ENCODE results near the gene MYRF. TPM values are rescaled to one million over a fixed set of nuclear protein-coding genes. Genes with fewer than 3 reads are reported as not detected.

Gene MYRF
- total and polyA plus RNA-seq, 4 donors: 0.23 to 2.3 (median 1.0) TPM

DNA sequence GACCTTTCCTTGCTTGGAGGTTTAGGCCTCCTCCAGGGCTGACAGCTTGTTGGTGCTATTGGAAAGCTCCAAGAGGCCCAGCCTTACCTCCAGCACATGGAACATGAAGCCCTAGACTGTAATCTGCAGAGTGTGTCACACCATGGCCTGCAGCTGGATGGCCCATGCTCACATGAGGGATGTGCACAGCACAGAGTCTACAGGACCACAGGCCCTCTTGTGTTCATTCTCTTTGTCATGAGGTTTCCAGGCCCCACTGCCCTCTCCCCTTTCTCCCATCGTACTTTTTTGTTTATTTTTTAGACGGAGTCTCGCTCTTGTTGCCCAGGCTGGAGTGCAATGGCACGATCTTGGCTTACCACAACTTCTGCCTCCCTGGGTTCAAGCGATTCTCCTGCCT is 54.3 kb downstream of the MYRF start:
- H3K27me3 ChIP-seq (ENCODE audit: control insufficient read depth in 1 of 2, insufficient read depth in 2 of 2, low read length in 1 of 2): no peaks in the 10 kb centered on the region
- no peak overlapping the region for H3K27ac ChIP-seq (ENCODE audit: low read depth in 1 of 2, low read length in 2 of 2)
- no peaks in the 10 kb centered on the region for H3K9me3 ChIP-seq (ENCODE audit: control insufficient read depth, low read length)
- H3K4me1 ChIP-seq (ENCODE audit: control insufficient read depth in 1 of 2, insufficient read depth in 2 of 2, low read length in 2 of 2): no peaks in the 10 kb centered on the region
- H3K4me3 ChIP-seq (ENCODE audit: low read length in 2 of 2): no peak overlapping the region
- ATAC-seq (ENCODE audit: low FRiP score) (no peak), DNase-seq (peak in 1 of 2 donors; percentile 51)
- WGBS, 2 donors: 86 to 87% methylated on average over 5 of the region's 5 CpGs
- H3K36me3 ChIP-seq (ENCODE audit: control insufficient read depth in 1 of 2, insufficient read depth in 2 of 2, low read length in 1 of 2): peaks cover 0 to 10% of the 10 kb centered on the region in 2 donors
- intact Hi-C loops (cut with DNase I): no loop called here

DNA sequence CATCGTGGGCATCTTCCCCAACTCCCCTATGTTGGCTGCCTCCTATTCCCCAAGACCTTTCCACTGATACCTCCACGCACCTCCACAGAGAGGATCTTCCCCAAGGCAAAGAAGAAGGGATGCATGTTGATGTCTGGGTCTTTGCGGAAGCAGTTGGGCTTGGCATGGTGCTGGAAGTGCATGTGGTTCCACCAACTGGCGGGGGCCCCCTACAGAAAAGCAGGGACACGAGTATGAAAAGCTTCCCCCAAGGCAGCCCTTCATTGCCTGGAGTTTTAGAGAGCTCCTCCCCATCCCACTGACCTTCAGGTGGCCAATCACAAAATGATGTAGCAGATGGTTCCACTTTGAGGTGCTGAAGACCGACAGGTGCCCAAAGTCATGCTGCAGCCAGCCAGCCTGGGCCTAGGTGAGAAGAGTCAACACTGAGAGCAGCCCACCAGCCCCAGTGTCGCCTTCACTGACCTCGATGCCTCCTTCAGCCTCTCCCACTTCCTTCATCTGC is 58.3 kb downstream of the MYRF start:
- 90 to 91% methylated on average over 8 of the region's 8 CpGs for WGBS, 2 donors
- no peaks in the 10 kb centered on the region for H3K27me3 ChIP-seq (ENCODE audit: control insufficient read depth in 1 of 2, insufficient read depth in 2 of 2, low read length in 1 of 2)
- intact Hi-C loops (cut with DNase I): loop anchor here in 1 of 2 donors (10.0 kb wide), 1 partner anchor 154 kb away; the partner anchor contains the start of gene FTH1

DNA sequence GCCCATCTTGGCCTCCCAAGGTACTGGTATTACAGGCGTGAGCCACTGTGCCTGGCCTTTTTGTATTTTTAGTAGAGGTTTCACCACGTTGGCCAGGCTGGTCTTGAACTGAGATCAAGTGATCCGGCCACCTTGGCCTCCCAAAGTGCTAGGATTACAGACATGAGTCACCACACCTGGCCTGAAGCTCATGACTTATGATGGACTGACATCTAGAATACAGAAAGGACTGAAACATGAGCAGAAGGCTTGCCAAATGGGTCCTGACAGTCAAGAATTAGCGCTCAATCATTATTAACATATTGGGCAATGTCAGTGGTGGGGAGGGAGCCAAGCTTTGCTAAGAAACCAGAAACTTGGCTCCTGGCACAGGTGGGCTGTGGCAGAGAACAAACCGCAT is 59.4 kb downstream of the MYRF start:
- 88% methylated on average over 5 of the region's 5 CpGs for WGBS, 2 donors
- peaks cover 0 to 6% of the 10 kb centered on the region in 2 donors for H3K36me3 ChIP-seq (ENCODE audit: control insufficient read depth in 1 of 2, insufficient read depth in 2 of 2, low read length in 1 of 2)

More for the DNA sequence above, 58.3 kb downstream of the MYRF start:
- no peaks in the 10 kb centered on the region for H3K4me1 ChIP-seq (ENCODE audit: control insufficient read depth in 1 of 2, insufficient read depth in 2 of 2, low read length in 2 of 2)
- DNase-seq (peak in 1 of 2 donors; percentile 57), ATAC-seq (ENCODE audit: low FRiP score) (no peak)
- peaks cover 0 to 8% of the 10 kb centered on the region in 2 donors for H3K36me3 ChIP-seq (ENCODE audit: control insufficient read depth in 1 of 2, insufficient read depth in 2 of 2, low read length in 1 of 2)
- no peak overlapping the region for H3K4me3 ChIP-seq (ENCODE audit: low read length in 2 of 2)
- H3K9me3 ChIP-seq (ENCODE audit: control insufficient read depth, low read length): no peaks in the 10 kb centered on the region
- no peak overlapping the region for H3K27ac ChIP-seq (ENCODE audit: low read depth in 1 of 2, low read length in 2 of 2)

DNA sequence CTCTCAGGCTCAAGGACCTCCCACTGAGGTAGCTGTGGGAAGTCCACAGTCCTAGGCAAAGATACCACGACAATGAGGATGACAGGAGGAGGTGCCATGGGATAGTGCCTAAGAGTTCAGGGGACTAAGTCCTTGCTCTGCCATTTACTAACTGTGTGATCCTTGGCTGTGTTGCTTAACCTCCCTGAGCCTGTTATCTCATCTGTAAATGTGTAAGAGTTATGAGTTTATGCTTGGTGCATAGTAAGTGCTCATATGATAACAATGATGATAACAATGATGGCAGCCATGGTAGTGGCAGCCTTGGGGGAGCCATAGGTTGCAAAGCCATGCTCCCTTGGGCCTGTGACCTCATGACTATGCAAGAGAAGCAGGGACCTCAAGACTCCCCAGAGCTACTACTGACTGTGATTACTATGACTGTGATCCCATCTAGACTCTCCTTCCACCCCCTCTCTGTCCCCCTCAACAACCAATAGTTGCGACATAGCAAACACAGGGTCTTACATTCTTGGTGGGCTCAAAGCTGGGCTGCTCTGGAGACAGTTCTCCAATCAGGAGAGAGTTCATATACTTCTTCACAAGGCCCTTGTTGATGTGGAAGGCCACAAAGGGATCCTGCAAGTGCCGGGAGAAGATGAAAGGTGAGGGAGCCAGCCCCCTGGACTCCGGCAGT is 60.4 kb downstream of the MYRF start:
- H3K27ac ChIP-seq (ENCODE audit: low read depth in 1 of 2, low read length in 2 of 2): no peak overlapping the region
- no peaks in the 10 kb centered on the region for H3K9me3 ChIP-seq (ENCODE audit: control insufficient read depth, low read length)
- no peak overlapping the region for H3K4me3 ChIP-seq (ENCODE audit: low read length in 2 of 2)
- 94 to 96% methylated on average over 4 of the region's 4 CpGs for WGBS, 2 donors
- peaks cover 0 to 6% of the 10 kb centered on the region in 2 donors for H3K36me3 ChIP-seq (ENCODE audit: control insufficient read depth in 1 of 2, insufficient read depth in 2 of 2, low read length in 1 of 2)
- ATAC-seq (ENCODE audit: low FRiP score) (no peak), DNase-seq (peak in 1 of 2 donors; percentile 23)
- H3K4me1 ChIP-seq (ENCODE audit: control insufficient read depth in 1 of 2, insufficient read depth in 2 of 2, low read length in 2 of 2): no peaks in the 10 kb centered on the region
- intact Hi-C loops (cut with DNase I): loop anchor here in 1 of 2 donors (10.0 kb wide), 1 partner anchor 152 kb away; the partner anchor contains the start of gene FTH1
- H3K27me3 ChIP-seq (ENCODE audit: control insufficient read depth in 1 of 2, insufficient read depth in 2 of 2, low read length in 1 of 2): no peaks in the 10 kb centered on the region

More for the DNA sequence above, 59.4 kb downstream of the MYRF start:
- intact Hi-C loops (cut with DNase I): loop anchor here in 1 of 2 donors (10.0 kb wide), 1 partner anchor 153 kb away; the partner anchor contains the start of gene FTH1
- H3K27me3 ChIP-seq (ENCODE audit: control insufficient read depth in 1 of 2, insufficient read depth in 2 of 2, low read length in 1 of 2): no peaks in the 10 kb centered on the region
- ATAC-seq (ENCODE audit: low FRiP score) (no peak), DNase-seq (no peak)
- H3K4me3 ChIP-seq (ENCODE audit: low read length in 2 of 2): no peak overlapping the region
- no peak overlapping the region for H3K27ac ChIP-seq (ENCODE audit: low read depth in 1 of 2, low read length in 2 of 2)
- H3K9me3 ChIP-seq (ENCODE audit: control insufficient read depth, low read length): no peaks in the 10 kb centered on the region
- H3K4me1 ChIP-seq (ENCODE audit: control insufficient read depth in 1 of 2, insufficient read depth in 2 of 2, low read length in 2 of 2): no peaks in the 10 kb centered on the region

DNA sequence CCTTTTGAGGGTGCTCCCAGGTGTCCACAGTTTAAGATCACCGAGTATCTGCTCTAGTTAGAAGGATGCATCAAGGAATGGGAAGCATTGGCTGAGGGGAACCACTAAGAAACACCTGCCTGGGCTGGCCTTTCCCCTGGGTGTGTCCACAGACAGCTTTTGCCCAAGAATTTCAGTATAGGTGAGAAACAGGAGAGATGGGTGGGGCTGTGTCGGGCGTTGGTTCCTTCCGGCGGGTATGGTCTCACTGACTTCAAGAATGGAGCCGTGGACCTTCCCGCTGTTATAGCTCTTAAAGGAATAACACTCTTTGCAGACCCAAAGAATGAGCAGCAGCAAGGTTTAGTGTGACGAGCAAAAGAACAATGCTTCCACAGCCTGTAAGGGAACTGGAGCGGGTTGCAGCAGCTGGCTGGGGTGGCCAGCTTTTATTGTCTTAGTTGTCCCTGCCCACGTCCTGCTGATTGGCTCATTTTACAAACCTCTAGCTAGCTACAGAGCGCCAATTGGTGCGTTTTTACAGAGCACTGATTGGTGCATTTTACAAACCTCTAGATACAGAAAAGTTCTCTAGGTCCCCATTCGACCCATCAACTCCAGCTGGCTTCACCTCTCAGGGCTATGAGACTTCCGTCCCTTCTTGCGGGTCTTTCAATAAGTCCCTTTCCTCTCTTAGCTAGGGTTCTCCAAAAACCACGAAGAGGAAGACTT is 62.0 kb downstream of the MYRF start:
- peak overlapping the region; percentile 23 to 70 for H3K27ac ChIP-seq (ENCODE audit: low read depth in 1 of 2, low read length in 2 of 2)
- no peaks in the 10 kb centered on the region for H3K9me3 ChIP-seq (ENCODE audit: control insufficient read depth, low read length)
- no peaks in the 10 kb centered on the region for H3K27me3 ChIP-seq (ENCODE audit: control insufficient read depth in 1 of 2, insufficient read depth in 2 of 2, low read length in 1 of 2)
- no peaks in the 10 kb centered on the region for H3K4me1 ChIP-seq (ENCODE audit: control insufficient read depth in 1 of 2, insufficient read depth in 2 of 2, low read length in 2 of 2)
- no peak overlapping the region for H3K4me3 ChIP-seq (ENCODE audit: low read length in 2 of 2)
- intact Hi-C loops (cut with DNase I): loop anchor here in 1 of 2 donors (10.0 kb wide), 1 partner anchor 150 kb away; the partner anchor contains the start of gene FTH1
- H3K36me3 ChIP-seq (ENCODE audit: control insufficient read depth in 1 of 2, insufficient read depth in 2 of 2, low read length in 1 of 2): peaks cover 0 to 6% of the 10 kb centered on the region in 2 donors
- 68 to 72% methylated on average over 16 of the region's 16 CpGs for WGBS, 2 donors
- DNase-seq (peak in 1 of 2 donors; percentile 53), ATAC-seq (ENCODE audit: low FRiP score) (no peak)

DNA sequence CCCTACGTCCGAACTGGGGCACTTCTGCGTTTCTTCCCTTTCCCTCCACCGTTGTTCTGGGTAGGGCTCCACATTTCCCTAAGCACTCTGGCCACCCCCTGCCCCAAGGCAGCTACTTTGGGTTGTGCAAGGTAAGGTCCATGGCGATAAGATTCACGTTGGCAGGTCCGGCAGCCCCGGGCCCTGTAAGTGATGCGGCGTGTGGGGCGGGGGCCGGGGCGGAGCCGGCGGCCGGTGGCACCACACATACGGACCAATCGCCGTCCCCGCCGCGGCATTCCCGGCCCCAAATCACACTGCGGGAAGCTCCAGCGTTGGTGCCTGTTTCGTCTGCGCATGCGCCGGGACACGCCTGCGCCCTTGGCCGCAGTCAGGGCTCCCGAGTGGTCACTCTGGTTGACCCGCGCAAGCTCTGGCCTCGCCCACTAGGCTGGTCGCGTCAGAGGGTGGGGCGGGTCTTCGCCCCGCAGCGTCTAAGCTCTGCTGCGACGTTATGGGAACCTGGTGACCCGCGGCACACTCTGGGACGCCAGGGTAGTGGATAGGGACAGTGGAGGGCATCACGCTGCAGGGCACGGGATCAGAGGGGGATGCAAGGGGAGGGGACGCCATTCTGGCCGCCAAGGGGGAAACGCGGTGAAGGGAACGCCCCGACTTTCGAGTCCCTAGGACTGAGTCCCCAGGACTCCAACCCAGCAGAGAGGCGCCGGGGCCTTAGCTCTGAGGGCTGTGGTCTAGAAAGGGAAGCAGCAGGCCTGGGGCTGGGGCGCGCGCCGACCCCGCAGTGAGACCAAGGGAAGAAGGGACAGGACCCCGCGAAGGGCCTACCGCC is 62.7 kb downstream of the MYRF start:
- WGBS, 2 donors: 1% methylated on average over 62 to 66 of the region's 66 CpGs

DNA sequence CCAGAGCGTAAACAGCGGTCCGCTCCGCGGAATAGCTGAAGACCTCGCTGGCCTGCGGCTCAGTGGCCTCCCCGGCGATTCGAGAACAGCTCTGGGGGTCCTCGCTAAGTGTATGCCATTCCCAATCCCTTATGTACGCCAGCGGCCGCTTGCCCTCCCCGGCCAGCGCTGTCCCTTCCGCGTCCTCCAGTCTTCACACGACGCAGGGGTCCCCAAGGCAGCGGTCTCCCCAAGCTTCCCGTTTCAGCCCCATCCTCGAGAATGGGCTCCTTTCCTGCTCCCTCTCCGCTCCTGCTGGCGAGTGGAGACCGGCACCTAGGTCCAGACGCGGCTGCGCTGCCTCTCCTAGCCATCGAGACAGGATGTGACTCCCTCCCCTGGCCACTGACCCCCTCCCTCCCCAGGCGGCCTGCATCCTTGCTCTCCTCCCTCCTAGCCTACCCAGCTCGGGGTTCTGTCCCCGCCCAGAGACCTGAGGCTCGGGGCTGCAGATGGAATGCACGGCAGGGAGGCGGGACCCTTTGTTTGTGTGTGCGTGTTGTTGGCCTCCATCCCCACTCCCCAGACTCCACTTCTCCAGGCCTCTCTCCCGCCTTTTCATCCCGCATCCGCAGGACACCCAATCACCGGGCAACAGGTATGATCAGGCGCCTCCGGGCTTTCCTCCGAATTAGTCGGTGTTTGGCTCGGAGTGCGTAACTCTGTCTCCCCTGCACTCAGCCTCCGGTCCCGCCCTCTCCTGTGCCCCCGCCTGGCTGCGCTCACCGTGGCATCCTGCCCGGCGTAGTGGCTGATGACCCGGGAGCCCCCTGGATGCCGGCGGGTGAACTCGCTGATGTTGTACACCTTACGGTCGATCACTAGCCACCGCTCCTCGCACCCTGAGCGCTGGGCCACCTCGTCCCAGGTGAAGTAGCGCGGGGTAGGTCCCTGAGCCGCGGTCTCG is 63.6 kb downstream of the MYRF start:
- ATAC-seq (ENCODE audit: low FRiP score): peak; percentile 70
- WGBS, 2 donors: 0% methylated on average over 68 to 69 of the region's 69 CpGs

More for the DNA sequence above, 62.7 kb downstream of the MYRF start:
- H3K4me3 ChIP-seq (ENCODE audit: low read length in 2 of 2): peak overlapping the region; percentile 8 to 60
- H3K27me3 ChIP-seq (ENCODE audit: control insufficient read depth in 1 of 2, insufficient read depth in 2 of 2, low read length in 1 of 2): no peaks in the 10 kb centered on the region
- H3K4me1 ChIP-seq (ENCODE audit: control insufficient read depth in 1 of 2, insufficient read depth in 2 of 2, low read length in 2 of 2): no peaks in the 10 kb centered on the region
- no peaks in the 10 kb centered on the region for H3K9me3 ChIP-seq (ENCODE audit: control insufficient read depth, low read length)
- H3K27ac ChIP-seq (ENCODE audit: low read depth in 1 of 2, low read length in 2 of 2): peak overlapping the region; percentile 84 to 92
- H3K36me3 ChIP-seq (ENCODE audit: control insufficient read depth in 1 of 2, insufficient read depth in 2 of 2, low read length in 1 of 2): peaks cover 0 to 6% of the 10 kb centered on the region in 2 donors
- intact Hi-C loops (cut with DNase I): loop anchor here (5.0 to 10.0 kb wide), 2 partner anchors 150 to 152 kb away; partner anchors contain the start of gene FTH1 (in 2 of the 2)
- ATAC-seq (ENCODE audit: low FRiP score): peak; percentile 98
- peak; percentile 99 for DNase-seq

More for the DNA sequence above, 63.6 kb downstream of the MYRF start:
- DNase-seq: peak; percentile 87 to 91
- no peaks in the 10 kb centered on the region for H3K4me1 ChIP-seq (ENCODE audit: control insufficient read depth in 1 of 2, insufficient read depth in 2 of 2, low read length in 2 of 2)
- no peaks in the 10 kb centered on the region for H3K27me3 ChIP-seq (ENCODE audit: control insufficient read depth in 1 of 2, insufficient read depth in 2 of 2, low read length in 1 of 2)
- H3K4me3 ChIP-seq (ENCODE audit: low read length in 2 of 2): peak overlapping the region; percentile 8 to 60
- H3K36me3 ChIP-seq (ENCODE audit: control insufficient read depth in 1 of 2, insufficient read depth in 2 of 2, low read length in 1 of 2): peaks cover 0 to 2% of the 10 kb centered on the region in 2 donors
- H3K9me3 ChIP-seq (ENCODE audit: control insufficient read depth, low read length): no peaks in the 10 kb centered on the region
- intact Hi-C loops (cut with DNase I): loop anchor here (5.0 to 10.0 kb wide), 2 partner anchors 149 to 151 kb away; partner anchors contain the start of gene FTH1 (in 2 of the 2)
- peak overlapping the region; percentile 84 to 92 for H3K27ac ChIP-seq (ENCODE audit: low read depth in 1 of 2, low read length in 2 of 2)

Data from aorta (tissue), 5 donors.